NCI-H748 (cell line): ENCODE results near the gene ATG2A.
A peak's percentile ranks its signal among the peaks of the same experiment; 100 is the strongest.

Source experiments
- DNase-seq: peaks from one replicate; lab custom pipeline; 2025; ENCODE audit not compliant: unreplicated experiment; lab: John Stamatoyannopoulos, UW

Gene ATG2A

GRCh38 chr11:64905516-64906313 lies 11.3 kb downstream of the ATG2A start:
- no peak for DNase-seq

- DNase-seq: no peak
Measured at GRCh38 chr11:64903291-64903833, 13.6 kb downstream of the ATG2A start.

DNA sequence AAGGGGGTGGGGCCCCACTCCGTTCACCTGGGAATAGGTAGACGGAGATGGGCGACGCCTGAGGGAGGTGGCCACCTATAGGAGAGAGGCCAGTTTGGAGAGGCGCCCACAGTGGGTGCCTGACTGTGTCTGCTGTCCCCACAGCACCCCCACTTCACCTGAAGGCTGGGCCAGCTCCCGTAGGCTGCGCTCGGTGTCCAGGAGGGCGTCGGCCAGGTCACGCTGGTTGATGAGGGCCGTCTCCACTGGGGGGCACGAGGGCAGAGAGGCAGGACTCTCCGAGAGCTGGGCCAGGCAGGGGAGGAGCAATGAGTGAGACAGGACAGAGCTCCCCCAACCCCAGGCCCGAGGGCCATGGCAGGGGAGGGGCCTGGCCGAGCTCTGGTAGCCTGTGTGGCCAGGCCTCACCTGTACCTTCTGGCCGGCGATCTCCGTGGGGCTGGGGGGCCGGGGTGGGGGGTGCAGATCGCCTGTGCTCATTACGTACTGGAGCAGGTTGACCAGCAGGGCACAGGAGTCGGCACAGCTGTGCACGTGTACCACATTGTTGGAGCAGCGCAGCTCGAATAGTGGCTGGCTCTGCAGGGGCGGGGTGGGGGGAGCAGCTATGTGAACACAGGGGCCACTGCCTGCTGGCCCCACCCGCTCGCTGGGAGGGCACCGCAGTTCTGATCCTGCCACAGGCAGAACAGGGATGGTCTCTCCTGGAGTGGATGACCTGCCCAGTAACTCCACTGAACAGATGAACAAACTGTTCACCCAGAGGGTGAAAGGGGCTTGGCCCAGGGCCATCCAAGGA lies 14.7 kb downstream of the ATG2A start:
- DNase-seq: no peak

DNA sequence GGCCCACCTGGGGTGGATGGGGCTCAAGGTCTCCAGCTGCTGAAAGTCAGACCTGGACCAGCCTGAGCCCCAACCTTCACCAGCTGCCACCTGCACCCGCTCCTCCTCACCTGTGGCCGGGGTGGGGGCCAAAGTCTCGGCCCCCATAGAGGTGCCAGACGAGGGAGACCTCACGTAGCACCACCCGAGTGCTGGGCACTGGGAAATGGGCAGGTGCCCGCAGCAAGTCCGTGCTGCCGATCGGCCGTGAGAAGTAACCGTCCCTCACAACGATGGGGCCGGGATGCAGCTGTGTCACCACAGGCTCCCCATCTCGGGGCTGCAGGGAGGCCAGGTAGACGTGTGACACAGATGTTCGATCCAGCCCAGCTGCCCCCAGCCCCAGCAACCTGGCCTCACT lies 16.2 kb downstream of the ATG2A start:
- no peak for DNase-seq

DNA sequence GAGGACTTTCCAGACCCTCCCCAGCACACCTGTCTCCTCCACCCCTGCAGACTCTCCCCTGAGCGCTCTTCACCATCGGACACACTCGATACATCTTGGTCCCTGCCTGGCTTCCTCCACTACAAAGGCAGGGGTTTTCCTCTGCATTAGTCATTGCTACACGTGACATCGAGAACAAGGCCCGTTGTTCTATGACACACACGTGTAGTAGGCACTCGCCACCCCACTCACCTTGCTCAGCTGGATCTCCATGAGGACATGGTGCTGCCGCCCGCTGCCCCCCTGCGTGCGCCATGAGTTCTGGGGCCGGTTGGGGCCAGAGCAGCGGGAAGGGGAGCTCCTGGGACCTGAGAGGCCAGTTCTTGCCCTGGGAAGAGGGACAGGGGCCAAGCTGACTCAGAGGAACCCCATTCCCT lies 16.7 kb downstream of the ATG2A start:
- no peak for DNase-seq

DNA sequence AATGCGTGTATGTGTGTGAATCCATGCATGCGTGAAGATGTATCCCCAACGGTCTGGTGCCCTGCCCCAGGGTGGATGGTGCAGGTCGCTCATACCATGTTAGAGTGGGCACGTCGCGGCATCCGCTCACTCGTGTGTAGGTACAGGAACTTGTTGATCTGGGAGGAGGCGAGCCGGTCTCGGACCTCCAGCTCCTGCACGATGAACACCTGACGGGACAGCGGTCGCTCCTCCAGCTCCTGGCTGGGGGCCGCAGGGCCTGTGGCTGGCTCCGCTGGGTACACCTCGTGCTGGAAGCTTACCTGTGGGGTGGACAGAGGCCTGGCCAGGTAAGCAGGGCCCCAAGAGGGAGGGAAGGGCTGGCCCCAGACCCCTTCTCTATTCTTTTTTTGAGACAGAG lies 18.5 kb downstream of the ATG2A start:
- DNase-seq: no peak

DNA sequence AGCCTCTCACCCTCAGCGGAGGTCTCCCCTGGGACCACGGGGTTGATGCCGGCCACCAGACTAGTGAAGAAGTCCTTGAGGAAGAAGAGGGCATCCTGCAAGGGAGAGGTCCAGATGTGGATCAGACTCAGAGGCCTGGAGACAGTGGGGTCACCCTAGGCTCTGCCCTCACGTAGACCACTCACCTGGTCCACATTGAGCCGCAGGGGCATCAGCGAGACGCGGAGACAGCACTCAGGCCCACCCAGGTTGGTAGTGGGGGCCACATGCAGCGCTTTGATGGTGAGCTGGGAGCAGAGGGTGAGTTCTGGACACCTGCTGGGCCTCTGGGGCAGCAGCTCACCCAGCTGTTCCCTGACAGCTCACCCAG lies 18.9 kb downstream of the ATG2A start:
- DNase-seq: no peak

- no peak for DNase-seq
Measured at GRCh38 chr11:64897381-64898075, 19.5 kb downstream of the ATG2A start.

- no peak for DNase-seq
Measured at GRCh38 chr11:64896448-64897022, 20.5 kb downstream of the ATG2A start.

- DNase-seq: no peak
Measured at GRCh38 chr11:64894812-64895452, 22.1 kb downstream of the ATG2A start.

- peak; percentile 57 for DNase-seq
Measured at GRCh38 chr11:64894070-64894811, 22.8 kb downstream of the ATG2A start.

- DNase-seq: no peak
Measured at GRCh38 chr11:64893194-64894069, 23.6 kb downstream of the ATG2A start.

DNA sequence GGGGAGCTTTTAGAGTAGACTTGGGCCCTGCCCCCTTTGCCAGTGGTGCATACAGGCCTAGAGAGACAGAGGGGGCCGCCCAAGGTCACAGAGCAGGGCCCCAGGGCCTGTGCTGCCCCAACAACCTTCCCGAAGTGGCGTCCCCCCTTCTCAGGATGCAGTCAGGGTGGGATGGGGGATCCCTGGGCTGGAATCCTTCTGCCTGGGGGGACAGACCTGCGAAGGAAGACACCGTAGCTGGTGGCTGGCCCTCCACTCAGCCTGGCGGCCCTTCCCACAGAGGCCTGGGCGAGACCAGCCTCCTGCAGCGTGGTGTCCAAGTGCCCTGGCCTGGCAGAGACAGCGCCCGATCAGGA lies 24.2 kb downstream of the ATG2A start:
- no peak for DNase-seq

DNA sequence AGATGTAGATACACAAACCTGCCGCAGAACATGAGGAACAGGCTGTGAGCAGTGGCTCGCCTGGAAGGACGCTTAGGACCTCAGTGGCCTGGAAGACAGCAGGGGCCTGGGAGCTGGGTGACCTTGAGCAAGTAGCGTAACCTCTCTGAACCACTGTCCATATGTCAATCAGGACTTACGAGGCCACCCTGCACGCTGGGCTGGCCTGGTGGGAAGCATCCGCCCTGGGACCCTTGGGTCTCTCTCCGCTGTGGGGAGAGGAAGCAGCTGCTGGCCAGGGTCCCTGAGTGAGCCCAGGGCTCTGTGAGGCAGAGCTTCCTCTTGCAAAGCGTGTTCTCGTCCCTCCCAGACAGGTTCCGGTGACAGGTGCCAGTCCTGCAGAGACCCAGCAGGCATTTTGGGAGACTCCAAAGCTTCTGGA lies 24.6 kb downstream of the ATG2A start:
- no peak for DNase-seq

DNA sequence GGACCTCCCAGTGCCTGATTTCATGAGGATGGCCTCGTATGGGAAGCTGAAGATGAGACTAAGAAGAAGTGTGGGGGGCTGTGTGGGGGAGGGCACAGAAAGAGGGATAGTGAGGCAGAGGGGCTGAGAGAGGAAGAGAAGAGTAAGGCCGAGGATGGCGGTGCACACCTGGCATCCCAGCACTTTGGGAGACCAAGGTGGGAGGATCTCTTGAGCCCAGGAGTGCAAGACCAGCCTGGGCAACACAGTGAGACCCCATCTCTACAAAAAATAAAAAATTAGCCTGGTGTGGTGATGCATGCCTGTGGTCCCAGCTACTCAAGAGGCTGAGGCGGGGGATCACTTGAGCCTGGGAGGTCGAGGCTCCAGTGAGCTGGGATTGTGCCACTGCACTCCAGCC lies 25.1 kb downstream of the ATG2A start:
- no peak for DNase-seq

DNA sequence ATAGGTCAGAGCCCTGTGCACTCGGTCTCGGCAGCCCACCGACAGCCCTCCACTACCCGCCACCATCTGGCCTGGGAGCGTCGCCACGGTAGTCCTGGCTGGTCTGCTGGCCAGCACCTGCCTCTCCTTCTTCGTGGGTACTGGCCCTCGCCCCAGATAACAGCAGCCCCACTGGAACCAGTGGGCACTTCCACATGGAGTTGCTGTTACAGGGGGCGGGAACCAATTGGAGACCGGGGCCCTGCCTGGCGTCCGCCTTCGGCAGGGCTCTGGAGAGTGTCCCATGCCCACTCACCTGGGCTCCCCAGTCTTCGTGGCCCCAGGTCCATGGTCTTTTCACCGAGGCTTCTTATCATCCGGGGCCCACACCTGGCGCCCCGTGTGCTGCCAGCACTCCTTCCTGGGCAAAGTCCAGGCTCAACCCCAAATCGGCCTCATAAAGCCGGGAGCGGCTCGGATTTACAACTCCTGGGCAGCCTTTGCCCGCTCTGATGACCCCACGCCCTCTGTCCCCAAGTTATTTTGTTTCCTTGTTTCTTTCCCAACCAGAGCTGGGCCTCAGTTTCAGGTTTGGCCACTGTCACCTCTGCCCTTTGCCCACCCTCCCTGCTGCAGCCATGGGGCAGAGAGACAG lies 25.7 kb downstream of the ATG2A start:
- DNase-seq: no peak

DNA sequence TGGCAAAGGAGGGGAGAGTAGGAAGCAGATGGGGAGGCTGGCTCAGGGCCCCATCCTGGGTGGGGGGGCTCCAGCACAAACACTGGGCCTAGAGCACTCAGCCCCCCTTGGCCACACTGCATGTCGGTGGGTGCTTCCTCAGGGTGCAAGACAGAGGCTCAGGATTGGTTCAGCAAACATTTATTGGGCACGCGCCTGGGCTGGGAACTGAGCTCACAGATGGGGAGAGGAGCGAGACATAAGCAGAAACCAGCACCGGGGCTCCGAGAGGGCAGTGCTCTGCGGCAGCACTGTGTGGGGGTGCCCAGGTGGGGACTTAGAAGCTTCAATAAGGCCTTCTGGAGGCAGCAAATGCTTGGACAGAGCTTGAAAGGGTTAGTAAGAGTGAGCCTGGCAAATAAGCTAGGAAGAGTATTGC lies 26.5 kb downstream of the ATG2A start:
- DNase-seq: no peak

DNA sequence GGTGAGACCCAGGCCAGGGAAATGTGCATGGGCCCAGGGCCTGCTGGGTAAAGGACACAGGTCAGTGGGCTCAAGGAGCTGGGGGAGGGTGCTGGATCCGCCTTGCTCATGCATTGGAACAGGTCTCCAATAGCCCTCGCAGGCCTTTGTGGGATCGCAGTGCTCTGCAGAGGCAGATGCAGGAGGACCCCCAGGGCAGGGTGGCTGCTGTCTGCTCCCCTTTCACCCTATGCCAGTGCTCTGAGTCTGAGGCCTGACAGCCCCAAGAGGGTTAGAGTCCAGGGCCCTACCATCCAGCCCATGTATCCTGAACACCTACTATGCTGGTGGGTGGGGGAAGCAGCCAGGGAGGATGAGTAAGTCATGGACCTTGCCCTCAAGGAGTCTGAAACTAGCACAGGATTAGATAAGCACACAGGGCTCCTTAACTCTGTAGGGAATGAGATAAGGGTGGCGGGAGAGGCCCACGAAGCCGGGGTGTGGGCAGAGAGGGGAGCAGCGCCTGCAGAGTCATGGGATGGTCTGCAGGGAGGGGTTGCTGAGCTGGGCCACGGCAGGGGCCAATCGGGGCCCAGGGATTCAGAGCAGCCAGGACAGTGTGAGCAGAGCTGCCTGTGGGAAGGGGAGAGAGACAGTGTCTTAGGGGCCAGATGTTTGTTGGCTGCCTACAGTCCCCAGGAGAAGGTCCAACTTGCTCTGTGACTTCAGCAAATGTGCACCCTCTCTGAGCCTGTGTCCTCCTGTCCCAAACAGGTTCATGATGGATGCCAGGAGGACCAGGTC lies 28.1 kb downstream of the ATG2A start:
- DNase-seq: no peak
